Esophagus mucosa (tissue), 1 donor: ENCODE data around the gene SETDB2. TPM values are rescaled to one million over a fixed set of nuclear protein-coding genes. Genes with fewer than 3 reads are reported as not detected.
A peak's percentile ranks its signal among the peaks of the same experiment; 100 is the strongest.
"Not testable (repeated sequence)": the region's sequence is repeated elsewhere in the genome, so short reads cannot be mapped to it uniquely, and the experiment has no call there.

Source experiments
- ATAC-seq: fragments of 200-7000 bp; cut with Tn5 transposase; one replicate; pipeline ENCODE4 v1.9.1; 2020
- total RNA-seq: library from RNA; stranded (reverse); gene quantifications from one replicate; pipeline ENCODE4 v1.2.4, GENCODE V29; 2023
- donor health status: DM: yes; HTN: yes; CAD: no.

Gene SETDB2
- total RNA-seq, 1 donor from 2014 or later, result 5.1 TPM

DNA sequence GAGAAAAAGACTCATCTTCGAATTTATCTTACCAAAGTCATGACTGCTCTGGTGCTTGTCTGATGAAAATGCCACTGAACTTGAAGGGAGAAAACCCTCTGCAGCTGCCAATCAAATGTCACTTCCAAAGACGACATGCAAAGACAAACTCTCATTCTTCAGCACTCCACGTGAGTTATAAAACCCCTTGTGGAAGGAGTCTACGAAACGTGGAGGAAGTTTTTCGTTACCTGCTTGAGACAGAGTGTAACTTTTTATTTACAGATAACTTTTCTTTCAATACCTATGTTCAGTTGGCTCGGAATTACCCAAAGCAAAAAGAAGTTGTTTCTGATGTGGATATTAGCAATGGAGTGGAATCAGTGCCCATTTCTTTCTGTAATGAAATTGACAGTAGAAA lies 32.5 kb downstream of the SETDB2 start:
- no peak for ATAC-seq

- ATAC-seq, result peak; percentile 87
Observed at GRCh38 chr13:49481788-49482187, 37.7 kb downstream of the SETDB2 start.

DNA sequence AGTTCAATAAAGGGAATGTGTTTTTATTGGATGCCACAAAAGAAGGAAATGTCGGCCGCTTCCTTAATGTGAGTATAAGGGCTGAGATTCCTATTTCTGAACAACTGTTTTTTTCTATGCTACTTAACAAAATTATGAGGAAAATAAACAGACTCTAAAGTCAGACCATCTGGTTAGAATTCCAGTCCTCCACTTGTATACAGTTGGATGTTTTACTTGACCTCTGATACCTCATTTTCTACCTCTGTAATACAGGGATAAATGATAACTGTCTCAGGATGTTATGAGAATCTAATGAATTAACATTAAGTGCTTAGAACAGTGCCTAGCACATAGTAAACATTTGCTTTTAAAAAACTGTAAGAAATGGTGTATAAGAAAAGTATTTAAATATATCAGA lies 44.5 kb downstream of the SETDB2 start:
- no peak for ATAC-seq

GRCh38 chr13:49494645-49495044 lies 50.6 kb downstream of the SETDB2 start:
- no peak for ATAC-seq

GRCh38 chr13:49495783-49496762 lies 52.0 kb downstream of the SETDB2 start, which contains the start of gene PHF11:
Gene PHF11, plus strand, starts transcription at chr13:49495953. Its CDS starts 49 bp downstream, at chr13:49496002.
- peak; percentile 92 for ATAC-seq

- not testable (repeated sequence) for ATAC-seq
Observed at GRCh38 chr13:49496837-49497236, 52.8 kb downstream of the SETDB2 start.

- no peak for ATAC-seq
Observed at GRCh38 chr13:49497272-49497671, 53.2 kb downstream of the SETDB2 start.

- ATAC-seq, result no peak
Observed at GRCh38 chr13:49498206-49498605, 54.1 kb downstream of the SETDB2 start.

GRCh38 chr13:49499889-49500660 lies 56.0 kb downstream of the SETDB2 start:
- no peak for ATAC-seq

DNA sequence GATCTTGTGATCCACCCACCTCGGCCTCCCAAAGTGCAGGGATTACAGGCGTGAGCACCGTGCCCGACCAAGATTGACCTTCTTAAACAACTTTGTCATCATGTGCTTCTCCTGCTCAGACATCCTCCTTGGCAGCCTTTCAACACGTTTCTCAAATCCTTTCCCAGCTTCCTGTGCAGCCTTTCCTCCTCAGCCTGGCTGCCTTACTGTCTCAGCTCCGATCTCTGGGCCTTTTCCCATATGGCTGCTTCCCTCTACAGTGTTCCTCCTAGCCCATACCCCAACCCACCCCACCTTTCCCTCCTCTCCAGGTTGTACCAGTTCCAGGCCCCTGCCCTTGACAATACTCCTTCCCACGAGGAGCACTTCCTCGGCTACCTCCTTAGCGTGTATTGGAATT lies 58.9 kb downstream of the SETDB2 start:
- no peak for ATAC-seq

- ATAC-seq, result no peak
Observed at GRCh38 chr13:49503951-49504350, 59.9 kb downstream of the SETDB2 start.

DNA sequence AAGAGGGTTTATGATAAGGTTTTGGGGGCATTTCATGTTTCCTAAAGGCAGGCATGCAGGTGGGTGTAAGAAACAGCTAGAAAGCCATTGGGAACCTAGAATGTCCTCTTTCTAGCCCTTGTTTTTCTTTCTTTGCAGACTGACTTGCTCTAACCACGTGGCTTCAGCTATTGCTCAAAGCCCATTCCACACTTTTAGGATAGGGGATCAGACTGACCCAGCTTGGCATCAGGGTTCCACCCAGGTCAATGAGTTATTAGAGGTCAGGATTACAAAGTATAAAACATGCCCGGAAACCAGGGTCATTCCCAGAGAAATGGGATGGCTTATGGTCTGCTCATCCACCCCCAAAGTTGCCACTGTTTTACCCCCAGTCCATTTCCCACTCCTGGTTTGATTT lies 68.5 kb downstream of the SETDB2 start:
- ATAC-seq, result no peak

- no peak for ATAC-seq
Observed at GRCh38 chr13:49516467-49516866, 72.4 kb downstream of the SETDB2 start.

GRCh38 chr13:49517461-49517860 lies 73.4 kb downstream of the SETDB2 start:
- ATAC-seq, result no peak

- ATAC-seq, result no peak
Observed at GRCh38 chr13:49521224-49521623, 77.2 kb downstream of the SETDB2 start.

GRCh38 chr13:49524740-49525501 lies 80.8 kb downstream of the SETDB2 start:
- no peak for ATAC-seq

DNA sequence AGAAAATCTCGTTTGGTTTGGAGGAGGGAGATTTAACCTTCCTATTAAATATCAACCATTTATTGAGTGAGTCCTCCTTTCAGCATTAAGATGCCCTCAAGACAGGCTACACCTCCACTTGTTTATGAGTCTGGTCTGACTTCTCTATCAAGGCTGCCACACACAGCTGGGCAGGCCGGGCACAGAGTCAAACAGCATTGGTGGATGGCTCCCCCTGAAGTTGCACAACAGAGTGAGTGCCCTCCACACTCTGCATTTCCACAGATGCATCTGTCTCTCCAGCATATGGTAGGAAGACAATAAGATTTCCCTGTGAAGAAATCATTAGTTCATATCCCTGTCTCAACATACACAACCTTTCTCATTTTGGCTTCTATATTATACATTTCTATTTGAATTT lies 83.0 kb downstream of the SETDB2 start:
- ATAC-seq, result no peak

GRCh38 chr13:49528161-49528560 lies 84.1 kb downstream of the SETDB2 start:
- no peak for ATAC-seq

DNA sequence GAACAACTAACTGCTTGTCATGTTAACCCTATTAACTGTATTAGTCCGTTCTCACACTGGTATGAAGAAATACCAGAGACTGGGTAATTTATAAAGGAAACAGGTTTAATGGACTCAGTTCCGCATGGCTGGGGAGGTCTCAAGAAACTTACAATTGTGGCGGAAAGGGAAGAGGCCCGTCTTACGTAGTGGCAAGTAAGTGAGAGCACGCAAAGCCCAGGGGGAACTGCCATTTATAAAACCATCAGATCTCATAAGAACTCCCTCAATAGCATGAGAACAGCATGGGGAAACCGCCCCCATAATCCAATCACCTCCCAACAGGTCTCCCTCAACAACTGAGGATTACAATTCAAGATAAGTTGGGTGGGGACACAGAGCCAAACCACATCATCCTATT lies 86.4 kb downstream of the SETDB2 start:
- no peak for ATAC-seq

DNA sequence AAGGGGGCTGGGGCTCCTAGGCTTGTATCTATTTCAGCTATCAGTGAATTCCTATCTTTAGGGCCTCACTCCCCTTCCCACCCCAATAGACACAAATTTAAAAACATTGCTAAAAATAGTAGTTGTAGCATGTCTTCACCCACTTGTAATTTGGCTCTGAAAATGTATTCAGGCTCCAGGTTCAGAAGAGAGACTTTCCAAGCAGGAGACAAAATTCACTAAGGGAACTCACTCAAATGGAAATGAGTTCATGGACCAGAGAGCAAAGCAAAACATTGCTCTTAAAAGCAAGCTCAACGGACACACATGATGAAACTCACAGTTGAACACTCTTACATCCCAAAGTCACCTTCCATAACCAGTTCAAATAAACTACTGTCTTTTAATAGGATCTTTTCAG lies 88.5 kb downstream of the SETDB2 start:
- ATAC-seq, result no peak

GRCh38 chr13:49533011-49533410 lies 88.9 kb downstream of the SETDB2 start:
- no peak for ATAC-seq

GRCh38 chr13:49533591-49534269 lies 89.7 kb downstream of the SETDB2 start:
- no peak for ATAC-seq
